Vagina (tissue), 2 donors: Measurements from ENCODE around the gene EML6.

Source experiments
- POLR2A ChIP-seq, 2 donors: fragments of 450-650 bp; IDR thresholded peaks; one replicate each; pipeline ENCODE4 v1.6.1; 2017; ENCODE audit warnings: antibody characterized with exemption in 2 of 2, mild to moderate bottlenecking in 2 of 2, moderate library complexity in 2 of 2
- TF ChIP-seq, protein P1 (sequence below), 3 experiments: fragments of 450-650 bp in 2 of 3; fragments of 200-600 bp in 1 of 3; sonication (generic) in 1 of 3; IDR thresholded peaks; one replicate each; pipeline ENCODE4 v1.5.1; 2017 to 2019; ENCODE audit warnings: antibody characterized with exemption in 3 of 3, mild to moderate bottlenecking in 2 of 3, moderate library complexity in 2 of 3

DNA sequence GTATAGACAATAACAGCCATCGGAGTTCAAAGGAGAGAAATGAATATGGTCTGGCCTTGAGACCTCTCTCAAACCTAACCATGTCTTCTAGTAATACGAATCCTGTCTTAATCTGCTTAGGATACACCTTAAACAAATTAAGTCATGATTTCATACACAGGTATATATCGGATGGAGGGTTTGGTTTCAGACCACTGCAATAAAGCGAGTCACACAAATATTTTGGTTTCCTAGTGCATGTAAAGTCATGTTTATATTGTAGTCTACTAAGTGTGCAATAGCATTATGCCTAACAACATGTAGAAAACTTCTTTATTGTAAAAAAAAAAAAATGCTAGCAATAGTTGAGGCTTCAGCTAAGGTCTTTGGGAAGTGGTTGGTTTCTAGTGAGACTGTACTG is 73.8 kb downstream of the EML6 start:
- no peak for TF ChIP-seq POLR2A (IDR thresholded peaks at IDR 0.05)
- TF ChIP-seq, protein P1, sequence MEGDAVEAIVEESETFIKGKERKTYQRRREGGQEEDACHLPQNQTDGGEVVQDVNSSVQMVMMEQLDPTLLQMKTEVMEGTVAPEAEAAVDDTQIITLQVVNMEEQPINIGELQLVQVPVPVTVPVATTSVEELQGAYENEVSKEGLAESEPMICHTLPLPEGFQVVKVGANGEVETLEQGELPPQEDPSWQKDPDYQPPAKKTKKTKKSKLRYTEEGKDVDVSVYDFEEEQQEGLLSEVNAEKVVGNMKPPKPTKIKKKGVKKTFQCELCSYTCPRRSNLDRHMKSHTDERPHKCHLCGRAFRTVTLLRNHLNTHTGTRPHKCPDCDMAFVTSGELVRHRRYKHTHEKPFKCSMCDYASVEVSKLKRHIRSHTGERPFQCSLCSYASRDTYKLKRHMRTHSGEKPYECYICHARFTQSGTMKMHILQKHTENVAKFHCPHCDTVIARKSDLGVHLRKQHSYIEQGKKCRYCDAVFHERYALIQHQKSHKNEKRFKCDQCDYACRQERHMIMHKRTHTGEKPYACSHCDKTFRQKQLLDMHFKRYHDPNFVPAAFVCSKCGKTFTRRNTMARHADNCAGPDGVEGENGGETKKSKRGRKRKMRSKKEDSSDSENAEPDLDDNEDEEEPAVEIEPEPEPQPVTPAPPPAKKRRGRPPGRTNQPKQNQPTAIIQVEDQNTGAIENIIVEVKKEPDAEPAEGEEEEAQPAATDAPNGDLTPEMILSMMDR (IDR thresholded peaks at IDR 0.05): no peak
